Dendritic cell treated with granulocyte-macrophage colony-stimulating factor and Interleukin-4, amounts not matched to agents 40 ng/mL and 50 ng/mL, for 4 days (primary cell): Measurements from ENCODE around the gene BID.
A peak's percentile ranks its signal among the peaks of the same experiment; 100 is the strongest.

ENCODE experiments used
- H3K27ac Mint-ChIP-seq: one replicate; pipeline ENCODE4 v1.8.0; 2022; ENCODE audit warnings: mild to moderate bottlenecking, mixed read lengths
- H3K27me3 Mint-ChIP-seq: one replicate; pipeline ENCODE4 v1.8.0; 2022; ENCODE audit warnings: mild to moderate bottlenecking, mixed read lengths
- H3K36me3 Mint-ChIP-seq: one replicate; pipeline ENCODE4 v1.8.0; 2022; ENCODE audit warnings: low read depth, mixed read lengths
- H3K4me1 Mint-ChIP-seq: one replicate; pipeline ENCODE4 v1.8.0; 2022; ENCODE audit warnings: low read depth, mixed read lengths
- H3K4me3 Mint-ChIP-seq: one replicate; pipeline ENCODE4 v1.8.0; 2022; ENCODE audit warnings: mild to moderate bottlenecking, moderate library complexity, mixed read lengths
- H3K9me3 Mint-ChIP-seq: one replicate; pipeline ENCODE4 v1.8.0; 2022; ENCODE audit warnings: mixed read lengths
- intact Hi-C: fragments of 100-400 bp; cut with micrococcal nuclease; formaldehyde crosslinking; loops from one replicate; pipeline ENCODE4 v1.15.0; 2022

BID gene

GRCh38 chr22:17783773-17784480, 9.7 kb upstream of the BID start:
- no peaks in the 10 kb centered on the region for H3K36me3 Mint-ChIP-seq
- peaks cover 62% of the 10 kb centered on the region for H3K4me1 Mint-ChIP-seq
- H3K27me3 Mint-ChIP-seq: peaks cover 3% of the 10 kb centered on the region
- peak overlapping the region; percentile 87 for H3K27ac Mint-ChIP-seq
- intact Hi-C loops: no loop called here
- H3K4me3 Mint-ChIP-seq: no peak overlapping the region
- H3K9me3 Mint-ChIP-seq: no peaks in the 10 kb centered on the region

GRCh38 chr22:17783312-17783711, 9.0 kb upstream of the BID start:
- H3K27me3 Mint-ChIP-seq: peaks cover under 1% of the 10 kb centered on the region
- H3K4me3 Mint-ChIP-seq: no peak overlapping the region
- H3K36me3 Mint-ChIP-seq: no peaks in the 10 kb centered on the region
- H3K9me3 Mint-ChIP-seq: no peaks in the 10 kb centered on the region
- H3K4me1 Mint-ChIP-seq: peaks cover 68% of the 10 kb centered on the region
- peak overlapping the region; percentile 87 for H3K27ac Mint-ChIP-seq
- intact Hi-C loops: no loop called here

GRCh38 chr22:17782621-17783020, 8.4 kb upstream of the BID start:
- H3K36me3 Mint-ChIP-seq: peaks cover 3% of the 10 kb centered on the region
- peaks cover 75% of the 10 kb centered on the region for H3K4me1 Mint-ChIP-seq

GRCh38 chr22:17782158-17782557, 7.9 kb upstream of the BID start:
- peaks cover 7% of the 10 kb centered on the region for H3K36me3 Mint-ChIP-seq

More at GRCh38 chr22:17782621-17783020, 8.4 kb upstream of the BID start:
- Mint-ChIP-seq H3K27me3 (no peaks in the 10 kb centered on the region), H3K9me3 (no peaks in the 10 kb centered on the region), H3K4me3 (no peak overlapping the region), H3K27ac (peak overlapping the region; percentile 87)
- intact Hi-C loops: no loop called here

GRCh38 chr22:17781319-17782031, 7.2 kb upstream of the BID start:
- no peaks in the 10 kb centered on the region for H3K27me3 Mint-ChIP-seq
- H3K4me3 Mint-ChIP-seq: peak overlapping the region; percentile 57
- intact Hi-C loops: loop anchor here (2.0 kb wide), 3 partner anchors 17 to 29 kb away; no protein-coding TSS in a partner anchor
- peak overlapping the region; percentile 87 for H3K27ac Mint-ChIP-seq
- peaks cover 77% of the 10 kb centered on the region for H3K4me1 Mint-ChIP-seq
- peaks cover 8% of the 10 kb centered on the region for H3K36me3 Mint-ChIP-seq
- H3K9me3 Mint-ChIP-seq: no peaks in the 10 kb centered on the region

More at GRCh38 chr22:17782158-17782557, 7.9 kb upstream of the BID start:
- Mint-ChIP-seq H3K27me3 (no peaks in the 10 kb centered on the region), H3K27ac (peak overlapping the region; percentile 87), H3K4me3 (peak overlapping the region; percentile 57), H3K9me3 (no peaks in the 10 kb centered on the region), H3K4me1 (peaks cover 80% of the 10 kb centered on the region)
- intact Hi-C loops: no loop called here

- Mint-ChIP-seq H3K4me1 (peaks cover 76% of the 10 kb centered on the region), H3K27me3 (no peaks in the 10 kb centered on the region), H3K36me3 (peaks cover 8% of the 10 kb centered on the region), H3K27ac (peak overlapping the region; percentile 87), H3K4me3 (peak overlapping the region; percentile 57), H3K9me3 (no peaks in the 10 kb centered on the region)
- intact Hi-C loops: loop anchor here (2.0 kb wide), 3 partner anchors 18 to 28 kb away; no protein-coding TSS in a partner anchor
These were observed 6.6 kb upstream of the BID start for GRCh38 chr22:17780741-17781318.

- H3K27me3 Mint-ChIP-seq: no peaks in the 10 kb centered on the region
- peak overlapping the region; percentile 87 for H3K27ac Mint-ChIP-seq
- intact Hi-C loops: loop anchor here (2.0 kb wide), 3 partner anchors 19 to 27 kb away; no protein-coding TSS in a partner anchor
These were observed 6.0 kb upstream of the BID start for GRCh38 chr22:17780116-17780740.

GRCh38 chr22:17779286-17780115, 5.2 kb upstream of the BID start:
- peaks cover 86% of the 10 kb centered on the region for H3K4me1 Mint-ChIP-seq
- H3K27me3 Mint-ChIP-seq: no peaks in the 10 kb centered on the region
- intact Hi-C loops: loop anchor here (2.0 kb wide), 3 partner anchors 19 to 27 kb away; no protein-coding TSS in a partner anchor
- peak overlapping the region; percentile 37 for H3K4me3 Mint-ChIP-seq
- peaks cover 8% of the 10 kb centered on the region for H3K36me3 Mint-ChIP-seq
- H3K9me3 Mint-ChIP-seq: no peaks in the 10 kb centered on the region
- peak overlapping the region; percentile 100 for H3K27ac Mint-ChIP-seq

More at GRCh38 chr22:17780116-17780740, 6.0 kb upstream of the BID start:
- Mint-ChIP-seq H3K4me3 (no peak overlapping the region), H3K36me3 (peaks cover 8% of the 10 kb centered on the region), H3K4me1 (peaks cover 79% of the 10 kb centered on the region), H3K9me3 (no peaks in the 10 kb centered on the region)

GRCh38 chr22:17778412-17778976, 4.2 kb upstream of the BID start:
- H3K9me3 Mint-ChIP-seq: no peaks in the 10 kb centered on the region
- peak overlapping the region; percentile 89 for H3K4me3 Mint-ChIP-seq
- peak overlapping the region; percentile 100 for H3K27ac Mint-ChIP-seq
- H3K4me1 Mint-ChIP-seq: peaks cover 84% of the 10 kb centered on the region
- H3K27me3 Mint-ChIP-seq: no peaks in the 10 kb centered on the region
- intact Hi-C loops: no loop called here
- peaks cover 10% of the 10 kb centered on the region for H3K36me3 Mint-ChIP-seq

GRCh38 chr22:17777717-17778044, 3.4 kb upstream of the BID start:
- intact Hi-C loops: no loop called here
- H3K4me1 Mint-ChIP-seq: peaks cover 80% of the 10 kb centered on the region

GRCh38 chr22:17777005-17777716, 2.9 kb upstream of the BID start:
- Mint-ChIP-seq H3K9me3 (no peaks in the 10 kb centered on the region), H3K4me3 (peak overlapping the region; percentile 89), H3K27me3 (no peaks in the 10 kb centered on the region), H3K27ac (peak overlapping the region; percentile 100), H3K4me1 (peaks cover 80% of the 10 kb centered on the region), H3K36me3 (peaks cover 24% of the 10 kb centered on the region)
- intact Hi-C loops: no loop called here

More at GRCh38 chr22:17777717-17778044, 3.4 kb upstream of the BID start:
- no peaks in the 10 kb centered on the region for H3K27me3 Mint-ChIP-seq
- peak overlapping the region; percentile 89 for H3K4me3 Mint-ChIP-seq
- H3K36me3 Mint-ChIP-seq: peaks cover 18% of the 10 kb centered on the region
- peak overlapping the region; percentile 100 for H3K27ac Mint-ChIP-seq
- H3K9me3 Mint-ChIP-seq: no peaks in the 10 kb centered on the region

GRCh38 chr22:17775781-17776465, 1.7 kb upstream of the BID start:
- H3K27me3 Mint-ChIP-seq: no peaks in the 10 kb centered on the region
- intact Hi-C loops: no loop called here
- peaks cover 36% of the 10 kb centered on the region for H3K36me3 Mint-ChIP-seq
- H3K9me3 Mint-ChIP-seq: no peaks in the 10 kb centered on the region
- peaks cover 80% of the 10 kb centered on the region for H3K4me1 Mint-ChIP-seq
- H3K4me3 Mint-ChIP-seq: no peak overlapping the region
- H3K27ac Mint-ChIP-seq: peak overlapping the region; percentile 100
